GM12878 (cell line): ENCODE measurements around the gene TPSB2. TPM values are rescaled to one million over a fixed set of nuclear protein-coding genes. Genes with fewer than 3 reads are reported as not detected.

Experiments
- ATAC-seq: fragments of 200-7000 bp; cut with Tn5 transposase; 3 replicates; pipeline ENCODE4 v1.9.1; 2020; ENCODE audit warnings: mild to moderate bottlenecking, moderate library complexity
- BruUV-seq: library from RNA; stranded (reverse); fragments of 400-500 nt; replicated peaks from 2 replicates; lab custom pipeline; 2021; lab: Mats Ljungman, UMichigan
- CTCF ChIA-PET: fragments of 300-600 bp; sonication (Branson Sonifier 250); formaldehyde crosslinking; extraction: SDS; loops from one replicate; lab custom pipeline; 2021; ENCODE audit warnings: inconsistent platforms; lab: Yijun Ruan, JAX
- POLR2A ChIA-PET: fragments of 350-600 bp; formaldehyde crosslinking; extraction: SDS; loops from one replicate; lab custom pipeline; 2021; ENCODE audit warnings: inconsistent platforms; lab: Charles Lee
- RAD21 ChIA-PET: fragments of 300-600 bp; sonication (Branson Sonifier 250); formaldehyde crosslinking; loops from one replicate; lab custom pipeline; 2023; ENCODE audit warnings: antibody characterized with exemption; ENCODE audit not compliant: unreplicated experiment; lab: Charles Lee
- SMC1A ChIA-PET: fragments of 300-600 bp; sonication (Branson Sonifier 250); formaldehyde crosslinking; loops from one replicate; lab custom pipeline; 2023; ENCODE audit not compliant: unreplicated experiment, uncharacterized antibody; lab: Charles Lee
- DNase-seq: peaks from one replicate; pipeline ENCODE4 v3.0.0-alpha.2; 2011; ENCODE audit warnings: low read depth, low spot score
- FAIRE-seq: peaks from 3 replicates; lab custom pipeline; 2011; peaks lifted over from hg19 to GRCh38; lab: Jason Lieb, UNC
- H2AFZ ChIP-seq: 2 replicates; pipeline ENCODE4 v1.6.0; 2011; ENCODE audit warnings: low read depth, low read length, control low read depth; ENCODE audit not compliant: control insufficient read depth
- H3K27ac ChIP-seq: 2 replicates; pipeline ENCODE4 v1.5.1; 2011; ENCODE audit warnings: control low read depth; ENCODE audit not compliant: control insufficient read depth, insufficient read depth
- H3K27me3 ChIP-seq, 2 experiments: replicated peaks in 1 of 2; 2 replicates each; pipeline versions ENCODE4 v1.6.0 to v1.6.1; 2011; ENCODE audit warnings: low read length in 1 of 2; ENCODE audit not compliant: control insufficient read depth in 2 of 2, insufficient read depth in 2 of 2
- H3K36me3 ChIP-seq, 2 experiments: 2 replicates each; pipeline ENCODE4 v1.5.1; 2011; ENCODE audit warnings: low read length in 1 of 2; ENCODE audit not compliant: control insufficient read depth in 2 of 2, insufficient read depth in 2 of 2
- H3K4me1 ChIP-seq: 2 replicates; pipeline ENCODE4 v1.6.1; 2011; ENCODE audit warnings: mild to moderate bottlenecking, low read length, moderate library complexity, mixed read lengths; ENCODE audit not compliant: control insufficient read depth, insufficient read depth
- H3K4me2 ChIP-seq: 2 replicates; pipeline ENCODE4 v1.6.0; 2011; ENCODE audit warnings: control low read depth; ENCODE audit not compliant: control insufficient read depth, insufficient read depth
- H3K4me3 ChIP-seq: fragments of 200-600 bp; sonication (generic); 2 replicates; pipeline ENCODE4 v1.5.1; 2016
- H3K79me2 ChIP-seq: 2 replicates; pipeline ENCODE4 v1.6.0; 2011; ENCODE audit warnings: low read length; ENCODE audit not compliant: control insufficient read depth, insufficient read depth
- H3K9ac ChIP-seq: 2 replicates; pipeline ENCODE4 v1.8.0; 2011; ENCODE audit warnings: low read length, control low read depth, mixed read lengths; ENCODE audit not compliant: control insufficient read depth, insufficient read depth
- H3K9me3 ChIP-seq: replicated peaks from 3 replicates; pipeline ENCODE4 v1.5.1; 2011; ENCODE audit warnings: mild to moderate bottlenecking, low read length; ENCODE audit not compliant: control insufficient read depth, insufficient read depth
- H4K20me1 ChIP-seq: 2 replicates; pipeline ENCODE4 v1.6.0; 2011; ENCODE audit not compliant: control insufficient read depth, insufficient read depth
- MXI1 ChIP-seq: fragments of 150-350 bp; IDR thresholded peaks from 2 replicates; pipeline ENCODE4 v1.6.1; 2011; ENCODE audit warnings: low read depth, mild to moderate bottlenecking, inconsistent platforms, low read length, improper control_type of control experiment
- WGBS: methylation state at CpG from one replicate; pipeline ENCODE4 v1.1.6; 2016; ENCODE audit warnings: low lambda C conversion rate; ENCODE audit not compliant: insufficient replicate concordance, insufficient coverage; ENCODE audit errors: missing lambda C conversion rate; 5-methylcytosine and 5-hydroxymethylcytosine counted together
- in situ Hi-C: fragments of 300-500 bp; cut with MboI; formaldehyde crosslinking; loops from 9 replicates; pipeline ENCODE4 v1.14.3; 2018; ENCODE audit warnings: mixed read lengths
- intact Hi-C: fragments of 100-400 bp; cut with micrococcal nuclease; formaldehyde crosslinking; loops from one replicate; pipeline ENCODE4 v1.14.2; 2022; ENCODE audit not compliant: unreplicated experiment
- polyA plus RNA-seq, 11 experiments: library from polyadenylated mRNA; depleted of rRNA in 4 of 11; unstranded in 6 of 11; stranded (reverse) in 5 of 11; fragments of >200 nt; fragmentation: Nextera tagmentation in 4 of 11; fragmentation: Illumina TruSeq in 1 of 11; extraction: Ambion mirVana in 4 of 11; extraction: Trizol in 1 of 11; gene quantifications; 1 replicate in 1 of 11; 2 replicates in 10 of 11; pipeline versions ENCODE4 v1.2.1 to v1.2.3, GENCODE V29; 2011 to 2016; ENCODE audit warnings: inconsistent platforms in 2 of 11, missing spikeins in 2 of 11, low read depth in 1 of 11
- total RNA-seq, 4 experiments: library from RNA; depleted of rRNA in 3 of 4; stranded (reverse); fragments of >200 nt in 3 of 4; fragmentation: Illumina TruSeq in 1 of 4; extraction: Trizol in 1 of 4; gene quantifications; 2 replicates each; pipeline versions ENCODE4 v1.2.1 to v1.2.3, GENCODE V29; 2013 to 2021
- TF ChIP-seq, protein P1 (sequence below): fragments of 450-650 bp; conservative IDR thresholded peaks from 2 replicates; pipeline ENCODE4 v1.6.1; 2017; ENCODE audit warnings: mild to moderate bottlenecking, moderate library complexity
- TF ChIP-seq, protein P2 (sequence below): fragments of 150-350 bp; IDR thresholded peaks from 2 replicates; pipeline ENCODE4 v1.6.1; 2014; ENCODE audit warnings: mild to moderate bottlenecking, low read depth, low read length
- TF ChIP-seq, protein P3 (sequence below): fragments of 450-650 bp; formaldehyde crosslinking; IDR thresholded peaks from 2 replicates; pipeline ENCODE4 v1.5.0; 2022; ENCODE audit warnings: mild to moderate bottlenecking, missing genetic modification characterization

The TPSB2 gene
- total and polyA plus RNA-seq, 10 of the 15 experiments (the other 5 are each of a cell fraction or from before 2014, with no cell fraction given), result not detected

DNA sequence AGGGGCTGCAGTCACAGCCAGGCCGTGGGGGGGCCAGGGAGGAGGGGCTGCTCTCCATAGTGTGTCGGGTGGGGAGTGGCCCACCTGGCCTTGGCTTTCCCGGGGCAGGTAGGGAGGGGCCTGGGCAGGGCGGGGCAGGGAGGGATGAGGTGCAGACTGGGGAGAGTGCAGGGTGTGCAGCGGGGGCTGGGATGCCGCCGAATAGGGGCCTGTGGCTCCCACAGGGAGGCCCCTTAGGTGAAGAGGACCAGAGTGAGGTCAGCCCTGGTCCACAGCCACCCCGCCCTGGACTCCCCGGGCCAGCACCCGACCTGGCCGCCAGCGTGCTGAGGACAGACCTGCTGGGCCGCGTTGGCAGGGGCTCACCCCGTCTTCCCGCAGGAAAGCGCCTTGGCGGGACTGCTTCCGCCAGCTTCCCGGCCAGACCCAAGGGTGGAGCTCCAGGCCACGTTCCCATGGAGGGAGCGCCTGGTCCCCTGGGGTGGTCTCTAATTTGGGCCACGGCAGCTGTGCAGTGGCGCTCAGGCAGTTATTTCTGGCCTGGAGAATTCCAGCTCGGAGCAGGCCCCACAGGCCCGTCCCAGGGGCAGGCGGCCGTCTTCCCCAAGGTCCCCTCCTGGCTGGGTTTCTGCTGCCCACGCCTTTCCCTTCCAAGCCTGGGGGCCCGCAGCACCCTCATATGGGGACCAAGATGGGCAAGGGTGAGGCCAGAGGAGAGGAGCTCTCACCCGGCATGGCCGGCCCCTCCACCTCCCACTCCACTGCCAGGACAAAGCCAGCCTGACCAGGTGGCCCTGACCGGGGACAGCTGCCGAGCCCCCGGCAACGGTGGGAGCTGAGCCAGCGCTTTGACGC is 49.2 kb downstream of the TPSB2 start:
- CTCF ChIA-PET, result no interaction called here
- Histone ChIP-seq H2AFZ (no peak overlapping the region), H3K9ac (no peak overlapping the region), H3K9me3 (no peaks in the 10 kb centered on the region; the same call in 2 of the 3 replicates), H3K27me3 (no peaks in the 10 kb centered on the region), H4K20me1 (no peaks in the 10 kb centered on the region), H3K79me2 (no peaks in the 10 kb centered on the region), H3K4me1 (no peaks in the 10 kb centered on the region), H3K4me2 (no peak overlapping the region), H3K36me3 (no peaks in the 10 kb centered on the region), H3K27ac (no peak overlapping the region), H3K4me3 (no peak overlapping the region)
- SMC1A ChIA-PET, result no interaction called here
- POLR2A ChIA-PET, result no interaction called here
- TF ChIP-seq, protein P1, sequence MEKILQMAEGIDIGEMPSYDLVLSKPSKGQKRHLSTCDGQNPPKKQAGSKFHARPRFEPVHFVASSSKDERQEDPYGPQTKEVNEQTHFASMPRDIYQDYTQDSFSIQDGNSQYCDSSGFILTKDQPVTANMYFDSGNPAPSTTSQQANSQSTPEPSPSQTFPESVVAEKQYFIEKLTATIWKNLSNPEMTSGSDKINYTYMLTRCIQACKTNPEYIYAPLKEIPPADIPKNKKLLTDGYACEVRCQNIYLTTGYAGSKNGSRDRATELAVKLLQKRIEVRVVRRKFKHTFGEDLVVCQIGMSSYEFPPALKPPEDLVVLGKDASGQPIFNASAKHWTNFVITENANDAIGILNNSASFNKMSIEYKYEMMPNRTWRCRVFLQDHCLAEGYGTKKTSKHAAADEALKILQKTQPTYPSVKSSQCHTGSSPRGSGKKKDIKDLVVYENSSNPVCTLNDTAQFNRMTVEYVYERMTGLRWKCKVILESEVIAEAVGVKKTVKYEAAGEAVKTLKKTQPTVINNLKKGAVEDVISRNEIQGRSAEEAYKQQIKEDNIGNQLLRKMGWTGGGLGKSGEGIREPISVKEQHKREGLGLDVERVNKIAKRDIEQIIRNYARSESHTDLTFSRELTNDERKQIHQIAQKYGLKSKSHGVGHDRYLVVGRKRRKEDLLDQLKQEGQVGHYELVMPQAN, result no peak
- TF ChIP-seq, protein P2, sequence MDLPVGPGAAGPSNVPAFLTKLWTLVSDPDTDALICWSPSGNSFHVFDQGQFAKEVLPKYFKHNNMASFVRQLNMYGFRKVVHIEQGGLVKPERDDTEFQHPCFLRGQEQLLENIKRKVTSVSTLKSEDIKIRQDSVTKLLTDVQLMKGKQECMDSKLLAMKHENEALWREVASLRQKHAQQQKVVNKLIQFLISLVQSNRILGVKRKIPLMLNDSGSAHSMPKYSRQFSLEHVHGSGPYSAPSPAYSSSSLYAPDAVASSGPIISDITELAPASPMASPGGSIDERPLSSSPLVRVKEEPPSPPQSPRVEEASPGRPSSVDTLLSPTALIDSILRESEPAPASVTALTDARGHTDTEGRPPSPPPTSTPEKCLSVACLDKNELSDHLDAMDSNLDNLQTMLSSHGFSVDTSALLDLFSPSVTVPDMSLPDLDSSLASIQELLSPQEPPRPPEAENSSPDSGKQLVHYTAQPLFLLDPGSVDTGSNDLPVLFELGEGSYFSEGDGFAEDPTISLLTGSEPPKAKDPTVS, result no peak
- TF ChIP-seq, protein P3, sequence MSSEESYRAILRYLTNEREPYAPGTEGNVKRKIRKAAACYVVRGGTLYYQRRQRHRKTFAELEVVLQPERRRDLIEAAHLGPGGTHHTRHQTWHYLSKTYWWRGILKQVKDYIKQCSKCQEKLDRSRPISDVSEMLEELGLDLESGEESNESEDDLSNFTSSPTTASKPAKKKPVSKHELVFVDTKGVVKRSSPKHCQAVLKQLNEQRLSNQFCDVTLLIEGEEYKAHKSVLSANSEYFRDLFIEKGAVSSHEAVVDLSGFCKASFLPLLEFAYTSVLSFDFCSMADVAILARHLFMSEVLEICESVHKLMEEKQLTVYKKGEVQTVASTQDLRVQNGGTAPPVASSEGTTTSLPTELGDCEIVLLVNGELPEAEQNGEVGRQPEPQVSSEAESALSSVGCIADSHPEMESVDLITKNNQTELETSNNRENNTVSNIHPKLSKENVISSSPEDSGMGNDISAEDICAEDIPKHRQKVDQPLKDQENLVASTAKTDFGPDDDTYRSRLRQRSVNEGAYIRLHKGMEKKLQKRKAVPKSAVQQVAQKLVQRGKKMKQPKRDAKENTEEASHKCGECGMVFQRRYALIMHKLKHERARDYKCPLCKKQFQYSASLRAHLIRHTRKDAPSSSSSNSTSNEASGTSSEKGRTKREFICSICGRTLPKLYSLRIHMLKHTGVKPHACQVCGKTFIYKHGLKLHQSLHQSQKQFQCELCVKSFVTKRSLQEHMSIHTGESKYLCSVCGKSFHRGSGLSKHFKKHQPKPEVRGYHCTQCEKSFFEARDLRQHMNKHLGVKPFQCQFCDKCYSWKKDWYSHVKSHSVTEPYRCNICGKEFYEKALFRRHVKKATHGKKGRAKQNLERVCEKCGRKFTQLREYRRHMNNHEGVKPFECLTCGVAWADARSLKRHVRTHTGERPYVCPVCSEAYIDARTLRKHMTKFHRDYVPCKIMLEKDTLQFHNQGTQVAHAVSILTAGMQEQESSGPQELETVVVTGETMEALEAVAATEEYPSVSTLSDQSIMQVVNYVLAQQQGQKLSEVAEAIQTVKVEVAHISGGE (CRISPR knock-in tag), result no peak
- no peak for TF ChIP-seq MXI1
- no peak for DNase-seq
- no peak for FAIRE-seq
- BruUV-seq, result no TSS peak
- in situ Hi-C loops, result no loop called here
- RAD21 ChIA-PET, result no interaction called here
- 48% methylated on average over 36 of the region's 38 CpGs for WGBS
- no peak for ATAC-seq
- intact Hi-C loops, result no loop called here

Other genes with a start within 250 kb of the TPSB2 start
Only the 7 nearest of the 16 such genes appear.
- gene CACNA1H, start 77.1 kb downstream of the TPSB2 start, total RNA-seq (2014; rRNA removed), result not detected in 2 replicates
- gene CACNA1H, start 77.1 kb downstream of the TPSB2 start, total RNA-seq (2014; rRNA removed; fragmentation: Illumina TruSeq; extraction: Trizol), result not detected in 2 replicates
- 0.19 and 0.54 TPM in 2 replicates for gene CACNA1H, start 77.1 kb downstream of the TPSB2 start, total RNA-seq (2021)
- gene CACNA1H, start 77.1 kb downstream of the TPSB2 start, polyA plus RNA-seq (2011; rRNA removed), result not detected in 2 replicates
- gene CACNA1H, start 77.1 kb downstream of the TPSB2 start, polyA plus RNA-seq (2014; fragmentation: Illumina TruSeq; extraction: Trizol), result not detected in 2 replicates
- not detected for gene CACNA1H, start 77.1 kb downstream of the TPSB2 start, polyA plus RNA-seq (2014; fragmentation: Nextera tagmentation; extraction: Ambion mirVana)
- gene CACNA1H, start 77.1 kb downstream of the TPSB2 start, polyA plus RNA-seq (2014; rRNA removed), result 0.03 TPM in 1 of 2 replicates, not detected in the other
- gene CACNA1H, start 77.1 kb downstream of the TPSB2 start, polyA plus RNA-seq (2016; fragmentation: Nextera tagmentation; extraction: Ambion mirVana), result under 1 TPM in 1 of 2 experiments, not detected in 1; 0.03 TPM
- not detected in 2 replicates for gene TPSG1, start 4.9 kb downstream of the TPSB2 start, total RNA-seq (2014; rRNA removed)
- gene TPSG1, start 4.9 kb downstream of the TPSB2 start, total RNA-seq (2014; rRNA removed; fragmentation: Illumina TruSeq; extraction: Trizol), result not detected in 2 replicates
- gene TPSG1, start 4.9 kb downstream of the TPSB2 start, total RNA-seq (2021), result not detected in 2 replicates
- gene TPSG1, start 4.9 kb downstream of the TPSB2 start, polyA plus RNA-seq (2011; rRNA removed), result not detected in 2 replicates
- gene TPSG1, start 4.9 kb downstream of the TPSB2 start, polyA plus RNA-seq (2014; fragmentation: Illumina TruSeq; extraction: Trizol), result not detected in 2 replicates
- gene TPSG1, start 4.9 kb downstream of the TPSB2 start, polyA plus RNA-seq (2014; fragmentation: Nextera tagmentation; extraction: Ambion mirVana), result not detected
- gene TPSG1, start 4.9 kb downstream of the TPSB2 start, polyA plus RNA-seq (2014; rRNA removed), result not detected in 2 replicates
- not detected for gene TPSG1, start 4.9 kb downstream of the TPSB2 start, polyA plus RNA-seq (2016; fragmentation: Nextera tagmentation; extraction: Ambion mirVana)
- gene TPSAB1, start 10.5 kb upstream of the TPSB2 start, total RNA-seq (2014; rRNA removed), result not detected in 2 replicates
- gene TPSAB1, start 10.5 kb upstream of the TPSB2 start, total RNA-seq (2014; rRNA removed; fragmentation: Illumina TruSeq; extraction: Trizol), result not detected in 2 replicates
- gene TPSAB1, start 10.5 kb upstream of the TPSB2 start, total RNA-seq (2021), result not detected in 2 replicates
- not detected in 2 replicates for gene TPSAB1, start 10.5 kb upstream of the TPSB2 start, polyA plus RNA-seq (2011; rRNA removed)
- 0.06 TPM in 1 of 2 replicates, not detected in the other for gene TPSAB1, start 10.5 kb upstream of the TPSB2 start, polyA plus RNA-seq (2014; fragmentation: Illumina TruSeq; extraction: Trizol)
- not detected for gene TPSAB1, start 10.5 kb upstream of the TPSB2 start, polyA plus RNA-seq (2014; fragmentation: Nextera tagmentation; extraction: Ambion mirVana)
- gene TPSAB1, start 10.5 kb upstream of the TPSB2 start, polyA plus RNA-seq (2014; rRNA removed), result not detected in 2 replicates
- gene TPSAB1, start 10.5 kb upstream of the TPSB2 start, polyA plus RNA-seq (2016; fragmentation: Nextera tagmentation; extraction: Ambion mirVana), result not detected
- gene TPSD1, start 25.9 kb upstream of the TPSB2 start, total RNA-seq (2014; rRNA removed), result not detected in 2 replicates
- not detected in 2 replicates for gene TPSD1, start 25.9 kb upstream of the TPSB2 start, total RNA-seq (2014; rRNA removed; fragmentation: Illumina TruSeq; extraction: Trizol)
- not detected in 2 replicates for gene TPSD1, start 25.9 kb upstream of the TPSB2 start, total RNA-seq (2021)
- not detected in 2 replicates for gene TPSD1, start 25.9 kb upstream of the TPSB2 start, polyA plus RNA-seq (2011; rRNA removed)
- gene TPSD1, start 25.9 kb upstream of the TPSB2 start, polyA plus RNA-seq (2014; fragmentation: Illumina TruSeq; extraction: Trizol), result not detected in 2 replicates
- gene TPSD1, start 25.9 kb upstream of the TPSB2 start, polyA plus RNA-seq (2014; fragmentation: Nextera tagmentation; extraction: Ambion mirVana), result not detected
- not detected in 2 replicates for gene TPSD1, start 25.9 kb upstream of the TPSB2 start, polyA plus RNA-seq (2014; rRNA removed)
- not detected for gene TPSD1, start 25.9 kb upstream of the TPSB2 start, polyA plus RNA-seq (2016; fragmentation: Nextera tagmentation; extraction: Ambion mirVana)
- gene UBE2I, start 79.5 kb upstream of the TPSB2 start, total RNA-seq (2014; rRNA removed), result 65.2 and 69.3 TPM in 2 replicates
- 92.2 and 104 TPM in 2 replicates for gene UBE2I, start 79.5 kb upstream of the TPSB2 start, total RNA-seq (2014; rRNA removed; fragmentation: Illumina TruSeq; extraction: Trizol)
- 180 and 210 TPM in 2 replicates for gene UBE2I, start 79.5 kb upstream of the TPSB2 start, total RNA-seq (2021)
- gene UBE2I, start 79.5 kb upstream of the TPSB2 start, polyA plus RNA-seq (2011; rRNA removed), result 181 and 188 TPM in 2 replicates
- gene UBE2I, start 79.5 kb upstream of the TPSB2 start, polyA plus RNA-seq (2014; fragmentation: Illumina TruSeq; extraction: Trizol), result 243 and 265 TPM in 2 replicates
- 10 to 100 TPM; 47.5 to 51.5 TPM for gene UBE2I, start 79.5 kb upstream of the TPSB2 start, polyA plus RNA-seq (2014; fragmentation: Nextera tagmentation; extraction: Ambion mirVana)
- gene UBE2I, start 79.5 kb upstream of the TPSB2 start, polyA plus RNA-seq (2014; rRNA removed), result 203 and 205 TPM in 2 replicates
- gene UBE2I, start 79.5 kb upstream of the TPSB2 start, polyA plus RNA-seq (2016; fragmentation: Nextera tagmentation; extraction: Ambion mirVana), result 100 to 1,000 TPM; 200 to 204 TPM
- 0.17 TPM in 1 of 2 replicates, not detected in the other for gene BAIAP3, start 103.5 kb upstream of the TPSB2 start, total RNA-seq (2014; rRNA removed)
- not detected in 2 replicates for gene BAIAP3, start 103.5 kb upstream of the TPSB2 start, total RNA-seq (2014; rRNA removed; fragmentation: Illumina TruSeq; extraction: Trizol)
- gene BAIAP3, start 103.5 kb upstream of the TPSB2 start, total RNA-seq (2021), result 0.56 and 0.58 TPM in 2 replicates
- 0.03 and 0.16 TPM in 2 replicates for gene BAIAP3, start 103.5 kb upstream of the TPSB2 start, polyA plus RNA-seq (2011; rRNA removed)
- gene BAIAP3, start 103.5 kb upstream of the TPSB2 start, polyA plus RNA-seq (2014; fragmentation: Illumina TruSeq; extraction: Trizol), result 0.03 TPM in 1 of 2 replicates, not detected in the other
- gene BAIAP3, start 103.5 kb upstream of the TPSB2 start, polyA plus RNA-seq (2014; fragmentation: Nextera tagmentation; extraction: Ambion mirVana), result not detected
- gene BAIAP3, start 103.5 kb upstream of the TPSB2 start, polyA plus RNA-seq (2014; rRNA removed), result 0.56 TPM in 2 replicates
- gene BAIAP3, start 103.5 kb upstream of the TPSB2 start, polyA plus RNA-seq (2016; fragmentation: Nextera tagmentation; extraction: Ambion mirVana), result under 1 TPM; 0.14 to 0.31 TPM
- 72.7 and 73.7 TPM in 2 replicates for gene TSR3, start 121.7 kb upstream of the TPSB2 start, total RNA-seq (2014; rRNA removed)
- 20.9 and 23.4 TPM in 2 replicates for gene TSR3, start 121.7 kb upstream of the TPSB2 start, total RNA-seq (2014; rRNA removed; fragmentation: Illumina TruSeq; extraction: Trizol)
- gene TSR3, start 121.7 kb upstream of the TPSB2 start, total RNA-seq (2021), result 66.1 and 67.6 TPM in 2 replicates
- 12.3 and 26.2 TPM in 2 replicates for gene TSR3, start 121.7 kb upstream of the TPSB2 start, polyA plus RNA-seq (2011; rRNA removed)
- gene TSR3, start 121.7 kb upstream of the TPSB2 start, polyA plus RNA-seq (2014; fragmentation: Illumina TruSeq; extraction: Trizol), result 0.81 and 9.9 TPM in 2 replicates
- gene TSR3, start 121.7 kb upstream of the TPSB2 start, polyA plus RNA-seq (2014; fragmentation: Nextera tagmentation; extraction: Ambion mirVana), result 10 to 100 TPM in 1 of 2 experiments, 1 to 10 TPM in 1; 3.4 to 11.2 TPM
- gene TSR3, start 121.7 kb upstream of the TPSB2 start, polyA plus RNA-seq (2014; rRNA removed), result 72.2 and 86.1 TPM in 2 replicates
- 100 to 1,000 TPM; 101 to 108 TPM for gene TSR3, start 121.7 kb upstream of the TPSB2 start, polyA plus RNA-seq (2016; fragmentation: Nextera tagmentation; extraction: Ambion mirVana)